LNCAP (cell line): ENCODE measurements around the gene RPGRIP1.

Source experiments
- TF ChIP-seq, protein P1 (sequence below): fragments of 450-650 bp; IDR thresholded peaks from 2 replicates; pipeline ENCODE4 v1.5.1; 2017; ENCODE audit warnings: mild to moderate bottlenecking

Gene RPGRIP1

GRCh38 chr14:21262410-21262809, 17.5 kb upstream of the RPGRIP1 start:
- TF ChIP-seq, protein P1, sequence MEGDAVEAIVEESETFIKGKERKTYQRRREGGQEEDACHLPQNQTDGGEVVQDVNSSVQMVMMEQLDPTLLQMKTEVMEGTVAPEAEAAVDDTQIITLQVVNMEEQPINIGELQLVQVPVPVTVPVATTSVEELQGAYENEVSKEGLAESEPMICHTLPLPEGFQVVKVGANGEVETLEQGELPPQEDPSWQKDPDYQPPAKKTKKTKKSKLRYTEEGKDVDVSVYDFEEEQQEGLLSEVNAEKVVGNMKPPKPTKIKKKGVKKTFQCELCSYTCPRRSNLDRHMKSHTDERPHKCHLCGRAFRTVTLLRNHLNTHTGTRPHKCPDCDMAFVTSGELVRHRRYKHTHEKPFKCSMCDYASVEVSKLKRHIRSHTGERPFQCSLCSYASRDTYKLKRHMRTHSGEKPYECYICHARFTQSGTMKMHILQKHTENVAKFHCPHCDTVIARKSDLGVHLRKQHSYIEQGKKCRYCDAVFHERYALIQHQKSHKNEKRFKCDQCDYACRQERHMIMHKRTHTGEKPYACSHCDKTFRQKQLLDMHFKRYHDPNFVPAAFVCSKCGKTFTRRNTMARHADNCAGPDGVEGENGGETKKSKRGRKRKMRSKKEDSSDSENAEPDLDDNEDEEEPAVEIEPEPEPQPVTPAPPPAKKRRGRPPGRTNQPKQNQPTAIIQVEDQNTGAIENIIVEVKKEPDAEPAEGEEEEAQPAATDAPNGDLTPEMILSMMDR: no peak

GRCh38 chr14:21263284-21264024, 16.4 kb upstream of the RPGRIP1 start:
- TF ChIP-seq, protein P1: no peak

DNA sequence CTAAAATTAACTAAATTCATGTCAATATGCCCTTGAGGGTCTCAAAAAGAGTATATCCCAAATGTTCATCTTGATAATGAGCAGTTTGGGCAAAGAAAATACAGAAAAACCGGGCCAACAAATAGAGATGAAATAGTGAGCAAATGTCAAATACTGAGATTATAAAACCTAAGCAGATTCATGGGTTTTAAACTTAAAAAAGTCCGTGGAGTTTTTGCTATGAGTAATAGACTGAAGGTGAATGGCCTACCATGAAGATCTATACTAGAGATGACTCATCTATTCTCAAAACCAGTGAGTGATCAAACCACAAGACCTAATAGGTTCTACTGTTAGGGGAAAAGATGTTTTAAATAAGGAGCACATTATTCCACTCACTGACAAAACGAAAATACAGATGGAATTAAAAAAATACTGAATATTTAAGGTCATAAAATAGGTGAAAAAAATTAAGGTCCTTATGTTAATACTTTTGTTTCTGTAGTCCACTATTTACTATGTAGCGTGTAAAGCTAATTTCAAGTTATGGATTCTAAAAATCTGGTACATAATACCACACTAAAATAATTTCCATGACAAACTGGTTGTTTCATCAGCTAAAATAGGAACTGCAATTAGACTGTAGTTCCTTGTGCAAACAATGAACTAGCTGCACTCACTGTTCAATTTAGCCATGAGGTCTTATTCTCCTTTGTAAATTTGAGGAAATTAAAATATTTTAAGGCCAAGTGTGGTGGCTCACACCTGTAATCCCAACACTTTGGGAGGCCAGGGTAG, 15.7 kb upstream of the RPGRIP1 start:
- TF ChIP-seq, protein P1: no peak

DNA sequence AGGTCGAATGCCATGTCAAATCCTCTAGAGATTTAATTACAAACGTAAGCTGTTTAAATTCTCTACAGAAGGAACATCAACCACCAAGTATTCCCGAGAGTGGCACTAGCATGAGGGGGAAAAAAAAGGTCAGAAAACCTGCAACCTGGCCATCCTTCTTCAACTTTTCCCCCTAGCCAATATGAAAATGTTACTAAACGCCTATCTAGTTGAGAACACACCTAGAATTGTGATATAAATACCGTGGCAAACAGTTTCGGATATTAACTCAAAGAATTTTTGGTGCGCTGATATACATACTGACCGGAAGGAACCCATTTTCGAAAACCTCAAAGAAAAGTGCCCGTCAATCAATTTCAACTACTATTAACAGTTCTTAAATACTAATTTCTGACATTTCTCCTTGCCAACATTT, 12.4 kb upstream of the RPGRIP1 start:
- TF ChIP-seq, protein P1: no peak

DNA sequence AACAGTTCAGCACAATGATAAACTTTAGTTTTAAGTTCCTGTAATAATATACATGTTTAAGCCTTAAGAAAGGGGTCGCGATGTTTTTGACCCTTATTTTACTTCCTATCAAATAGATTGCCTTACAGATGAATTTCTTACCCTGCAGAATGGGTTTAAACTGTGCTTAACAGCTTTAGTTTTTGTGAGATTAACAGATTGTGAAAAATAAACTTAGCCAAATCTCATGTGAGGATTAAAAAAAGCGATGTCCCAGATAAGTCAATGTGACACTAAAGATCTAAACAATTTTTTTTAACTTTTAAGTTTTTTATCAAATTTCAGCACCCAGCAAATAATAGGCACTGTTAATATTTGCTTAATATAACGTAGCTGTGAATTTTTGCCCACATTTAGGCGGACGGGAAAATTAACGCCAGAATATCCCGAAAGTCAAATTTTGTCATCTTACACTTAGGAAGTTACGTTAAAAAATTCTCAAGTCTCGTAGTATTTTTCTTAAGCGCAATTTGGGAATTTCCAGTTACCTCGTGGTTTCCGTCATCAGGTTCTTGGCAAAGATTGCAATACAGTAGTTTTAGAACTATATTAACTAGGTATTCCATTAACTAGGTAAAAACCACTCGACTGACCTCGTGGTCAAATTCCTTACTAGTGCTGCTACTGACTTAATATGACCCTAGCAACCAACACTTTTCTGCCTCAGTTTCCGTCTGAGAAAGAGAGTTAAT, 11.8 kb upstream of the RPGRIP1 start:
- TF ChIP-seq, protein P1: no peak

DNA sequence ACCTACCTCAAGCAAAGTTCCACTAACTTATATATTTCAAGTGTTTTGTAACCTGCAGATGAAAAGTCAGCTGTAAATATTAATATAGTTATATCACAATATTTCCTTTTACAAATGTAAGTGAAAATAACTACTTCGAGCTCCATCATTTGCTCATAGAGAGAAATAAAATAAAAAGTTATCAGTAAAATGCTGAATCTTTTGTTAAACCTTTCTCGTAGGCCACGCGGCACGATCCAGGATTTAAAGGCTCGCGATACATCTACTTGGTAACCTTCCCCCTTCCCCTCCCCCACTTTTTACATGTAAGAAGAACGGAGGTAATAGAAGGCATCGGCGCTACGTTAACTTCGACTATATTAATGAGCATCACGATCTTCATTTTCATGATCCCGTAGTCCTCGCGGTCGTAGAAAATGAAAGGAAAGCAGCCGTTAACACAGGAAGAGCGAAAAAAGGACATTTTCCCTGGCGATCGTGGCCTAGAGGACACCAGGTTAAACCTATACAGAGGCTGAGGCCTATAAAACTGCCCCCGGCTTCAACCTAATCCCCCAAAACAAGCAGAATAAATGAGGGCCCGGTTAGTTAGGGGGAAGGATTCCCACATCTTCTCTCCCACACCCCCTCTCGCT, 11.1 kb upstream of the RPGRIP1 start:
- TF ChIP-seq, protein P1: no peak
